ENCODE results near the gene TMCO4.

The TMCO4 gene

GRCh38 chr1:19730793-19731192 lies 68.9 kb downstream of the TMCO4 start:
- H3K36me3 ChIP-seq (ENCODE audit: insufficient read depth, low read length): no peaks in the 10 kb centered on the region
- no peaks in the 10 kb centered on the region for H3K9me2 ChIP-seq (replicated peaks; ENCODE audit: low read depth, low read length)
- H2AFZ ChIP-seq (ENCODE audit: low read length): no peak overlapping the region
- H3K4me2 ChIP-seq (ENCODE audit: low read depth, low read length, poor library complexity, severe bottlenecking): no peak overlapping the region
- TF ChIP-seq CTCF (conservative IDR thresholded peaks at IDR 0.05; ENCODE audit: low read length) (no peak), EZH2phosphoT487 (IDR thresholded peaks at IDR 0.05; ENCODE audit: borderline replicate concordance) (no peak)
- no peaks in the 10 kb centered on the region for H3K27me3 ChIP-seq (ENCODE audit: insufficient read depth, low read length, poor library complexity, severe bottlenecking)
- no peaks in the 10 kb centered on the region for H3K79me2 ChIP-seq (ENCODE audit: insufficient read depth, low read length)
- no peaks in the 10 kb centered on the region for H3K9me3 ChIP-seq (ENCODE audit: insufficient read depth, low read depth, low read length)
- no peak overlapping the region for H3K9ac ChIP-seq (ENCODE audit: low read depth, low read length, poor library complexity, severe bottlenecking)
- no peaks in the 10 kb centered on the region for H4K20me1 ChIP-seq (ENCODE audit: insufficient read depth, low read length, poor library complexity, severe bottlenecking)
- no peaks in the 10 kb centered on the region for H3F3A ChIP-seq (ENCODE audit: low read depth)
- H3K4me3 ChIP-seq (ENCODE audit: low read length, poor library complexity, severe bottlenecking): no peak overlapping the region
- no peaks in the 10 kb centered on the region for H3K4me1 ChIP-seq (ENCODE audit: insufficient read depth, low read length, poor library complexity, severe bottlenecking)

- no peaks in the 10 kb centered on the region for H3F3A ChIP-seq (ENCODE audit: low read depth)
- no peaks in the 10 kb centered on the region for H3K36me3 ChIP-seq (ENCODE audit: insufficient read depth, low read length)
- no peaks in the 10 kb centered on the region for H3K79me2 ChIP-seq (ENCODE audit: insufficient read depth, low read length)
- TF ChIP-seq CTCF (conservative IDR thresholded peaks at IDR 0.05; ENCODE audit: low read length): no peak
- TF ChIP-seq EZH2phosphoT487 (IDR thresholded peaks at IDR 0.05; ENCODE audit: borderline replicate concordance): no peak
- H4K20me1 ChIP-seq (ENCODE audit: insufficient read depth, low read length, poor library complexity, severe bottlenecking): no peaks in the 10 kb centered on the region
- no peak overlapping the region for H3K4me3 ChIP-seq (ENCODE audit: low read length, poor library complexity, severe bottlenecking)
- no peaks in the 10 kb centered on the region for H3K9me2 ChIP-seq (replicated peaks; ENCODE audit: low read depth, low read length)
- no peaks in the 10 kb centered on the region for H3K9me3 ChIP-seq (ENCODE audit: insufficient read depth, low read depth, low read length)
- no peak overlapping the region for H3K9ac ChIP-seq (ENCODE audit: low read depth, low read length, poor library complexity, severe bottlenecking)
- no peak overlapping the region for H3K4me2 ChIP-seq (ENCODE audit: low read depth, low read length, poor library complexity, severe bottlenecking)
- H3K4me1 ChIP-seq (ENCODE audit: insufficient read depth, low read length, poor library complexity, severe bottlenecking): no peaks in the 10 kb centered on the region
- H3K27me3 ChIP-seq (ENCODE audit: insufficient read depth, low read length, poor library complexity, severe bottlenecking): no peaks in the 10 kb centered on the region
- no peak overlapping the region for H2AFZ ChIP-seq (ENCODE audit: low read length)
Measured at GRCh38 chr1:19730232-19730631, 69.5 kb downstream of the TMCO4 start.

DNA sequence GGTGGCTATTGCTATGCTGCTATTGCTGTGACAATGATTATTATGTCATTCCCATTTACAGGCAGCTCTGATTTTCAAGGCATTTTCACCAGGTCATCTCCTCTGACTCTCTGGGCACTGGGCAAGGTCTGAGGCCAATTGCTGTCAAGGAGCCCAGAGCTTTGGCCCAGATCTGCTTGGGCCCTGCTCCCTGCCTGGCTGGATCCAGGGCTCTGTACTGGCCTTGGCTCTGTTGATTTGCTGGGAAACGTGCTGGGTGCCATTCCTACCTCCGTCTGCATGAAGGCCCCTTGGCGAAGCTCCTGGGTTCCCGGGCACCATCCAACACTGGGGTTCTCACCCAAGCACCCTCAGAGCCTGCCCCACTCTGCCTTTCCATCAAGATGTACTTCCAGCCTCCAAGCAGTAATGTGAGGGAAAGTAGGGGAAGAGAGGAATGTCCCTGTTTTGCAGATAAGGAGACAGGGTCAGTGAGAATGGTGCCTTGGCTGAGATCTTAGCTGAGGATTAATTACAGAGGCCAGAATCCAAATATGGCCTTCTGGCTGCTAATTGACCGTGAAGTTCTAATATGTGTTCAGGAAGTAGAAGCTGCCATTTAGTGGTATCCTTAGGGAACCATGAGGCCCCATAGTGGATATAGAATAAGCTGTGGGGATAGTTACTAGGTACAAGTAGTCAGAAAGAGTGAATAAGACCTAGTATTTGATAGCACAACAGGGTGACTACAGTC lies 71.1 kb downstream of the TMCO4 start:
- H3K27me3 ChIP-seq (ENCODE audit: insufficient read depth, low read length, poor library complexity, severe bottlenecking): no peaks in the 10 kb centered on the region
- no peaks in the 10 kb centered on the region for H3K9me3 ChIP-seq (ENCODE audit: insufficient read depth, low read depth, low read length)
- H3F3A ChIP-seq (ENCODE audit: low read depth): no peaks in the 10 kb centered on the region
- no peaks in the 10 kb centered on the region for H3K36me3 ChIP-seq (ENCODE audit: insufficient read depth, low read length)
- H3K9me2 ChIP-seq (replicated peaks; ENCODE audit: low read depth, low read length): no peaks in the 10 kb centered on the region
- H3K9ac ChIP-seq (ENCODE audit: low read depth, low read length, poor library complexity, severe bottlenecking): no peak overlapping the region
- no peak for TF ChIP-seq EZH2phosphoT487 (IDR thresholded peaks at IDR 0.05; ENCODE audit: borderline replicate concordance)
- TF ChIP-seq CTCF (conservative IDR thresholded peaks at IDR 0.05; ENCODE audit: low read length): no peak
- H2AFZ ChIP-seq (ENCODE audit: low read length): no peak overlapping the region
- no peaks in the 10 kb centered on the region for H3K79me2 ChIP-seq (ENCODE audit: insufficient read depth, low read length)
- no peaks in the 10 kb centered on the region for H4K20me1 ChIP-seq (ENCODE audit: insufficient read depth, low read length, poor library complexity, severe bottlenecking)
- no peaks in the 10 kb centered on the region for H3K4me1 ChIP-seq (ENCODE audit: insufficient read depth, low read length, poor library complexity, severe bottlenecking)
- H3K4me3 ChIP-seq (ENCODE audit: low read length, poor library complexity, severe bottlenecking): no peak overlapping the region
- H3K4me2 ChIP-seq (ENCODE audit: low read depth, low read length, poor library complexity, severe bottlenecking): no peak overlapping the region
